Measurements from ENCODE around the gene SEPTIN8. TPM values are rescaled to one million over a fixed set of nuclear protein-coding genes. Genes with fewer than 3 reads are reported as not detected.
A peak's percentile ranks its signal among the peaks of the same experiment; 100 is the strongest.

Gene SEPTIN8
- total RNA-seq, 1 experiment from 2014 or later, result 38.2 TPM

DNA sequence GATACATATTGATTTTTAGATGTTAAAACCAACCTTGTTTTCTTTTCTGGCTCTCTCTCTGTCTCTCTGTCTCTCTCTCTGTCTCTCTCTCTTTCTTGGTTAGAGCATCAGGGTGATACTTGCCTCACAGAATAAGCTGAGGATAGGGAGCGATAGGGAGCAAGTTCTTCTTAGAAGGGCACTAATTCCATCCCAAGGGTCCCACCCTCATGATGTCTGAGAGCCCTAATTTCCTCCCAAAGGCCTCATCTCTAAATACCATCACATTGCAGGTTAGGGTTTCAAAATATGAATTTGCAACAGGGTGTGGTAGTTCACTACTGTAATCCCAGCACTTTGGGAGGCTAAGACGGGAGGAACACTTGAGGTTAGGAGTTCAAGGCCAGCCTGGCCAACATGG, 34.9 kb downstream of the SEPTIN8 start:
- Histone ChIP-seq H3K4ac (ENCODE audit: low read depth, low read length) (no peak overlapping the region), H3K27me3 (ENCODE audit: insufficient read depth, low read length) (peaks cover 2% of the 10 kb centered on the region; the same call in 1 of the 2 replicates), H4K20me1 (ENCODE audit: control insufficient read depth, insufficient read depth, insufficient read length) (no peaks in the 10 kb centered on the region), H2BK12ac (ENCODE audit: insufficient read length, low read depth, low read length) (no peak overlapping the region), H3K23ac (ENCODE audit: insufficient read length, low read depth, low read length) (no peak overlapping the region), H2BK120ac (ENCODE audit: low read depth, low read length, poor library complexity, severe bottlenecking) (no peak overlapping the region), H4K8ac (replicated peaks; ENCODE audit: insufficient read length, low read depth, low read length) (no peak overlapping the region), H3K79me2 (ENCODE audit: insufficient read depth, low read length) (no peaks in the 10 kb centered on the region), H3K4me1 (ENCODE audit: insufficient read depth, low read length) (no peaks in the 10 kb centered on the region), H2BK20ac (ENCODE audit: low read depth, low read length, poor library complexity, severe bottlenecking) (no peak overlapping the region), H4K91ac (ENCODE audit: insufficient read length, low read depth, low read length) (no peak overlapping the region), H3T11ph (ENCODE audit: low read length) (no peak overlapping the region), H2AFZ (ENCODE audit: low read length) (no peak overlapping the region), H4K5ac (ENCODE audit: insufficient read length, low read depth, low read length) (no peak overlapping the region), H3K56ac (ENCODE audit: insufficient read length, low read depth, low read length) (no peak overlapping the region), H2BK15ac (ENCODE audit: low read depth, low read length) (no peak overlapping the region), H3K79me1 (ENCODE audit: insufficient read depth, low read depth, low read length, poor library complexity, severe bottlenecking) (no peaks in the 10 kb centered on the region), H3K4me2 (ENCODE audit: insufficient read depth, insufficient read length, low read length) (no peak overlapping the region), H3K14ac (ENCODE audit: insufficient read depth, low read length) (no peak overlapping the region), H3K27ac (ENCODE audit: insufficient read length, low read depth, low read length) (no peak overlapping the region), H2AK5ac (ENCODE audit: insufficient read length, low read length) (no peak overlapping the region), H3K9me3 (ENCODE audit: control insufficient read depth, low read depth, low read length) (no peaks in the 10 kb centered on the region), H3K23me2 (ENCODE audit: insufficient read length, low read depth, low read length, poor library complexity, severe bottlenecking) (peaks cover 3% of the 10 kb centered on the region), H2BK5ac (ENCODE audit: insufficient read length, low read length) (no peak overlapping the region), H3K18ac (ENCODE audit: insufficient read length, low read depth, low read length) (no peak overlapping the region), H3K9ac (ENCODE audit: extremely low read depth, insufficient read length, low read length) (no peak overlapping the region)
- WGBS (ENCODE audit: extremely low coverage, insufficient read length, low lambda C conversion rate), result no CpG with 5 or more reads among the region's 2 CpGs
- TF ChIP-seq CTCF (conservative IDR thresholded peaks at IDR 0.05), result no peak
- Mint-ChIP-seq H3K27me3 (ENCODE audit: low read depth) (peaks cover 39% of the 10 kb centered on the region), H3K9me3 (peaks cover 0 to 3% of the 10 kb centered on the region in 2 experiments; a peak in 1 of 5 replicates), H3K4me3 (no peak overlapping the region), H3K4me1 (peaks cover 0 to 8% of the 10 kb centered on the region in 2 experiments; a peak in 2 of 4 replicates), H3K36me3 (ENCODE audit: insufficient read depth in 1 of 3, low read depth in 3 of 3) (no peaks in the 10 kb centered on the region; a peak in 1 of 7 replicates), H3K27ac (peak overlapping the region in 1 of 3 experiments; percentile 86; a peak in 1 of 7 replicates)
- no peak for DNase-seq

Data from H9 (cell line).